ENCODE measurements around the gene MEG3.

GRCh38 chr14:100830681-100831080 is 4.8 kb downstream of the MEG3 start:
- TF ChIP-seq FOXK2 (IDR thresholded peaks at IDR 0.05) (no peak), FOXM1 (IDR thresholded peaks at IDR 0.05; ENCODE audit: borderline replicate concordance) (no peak), ELF4 (IDR thresholded peaks at IDR 0.05) (no peak), SUZ12 (IDR thresholded peaks at IDR 0.05) (no peak), NFRKB (IDR thresholded peaks at IDR 0.05) (no peak), FOXA1 (IDR thresholded peaks at IDR 0.05) (no peak), CTBP1 (IDR thresholded peaks at IDR 0.05; ENCODE audit: borderline replicate concordance) (no peak), L3MBTL2 (conservative IDR thresholded peaks at IDR 0.05) (no peak), BHLHE40 (IDR thresholded peaks at IDR 0.05; ENCODE audit: borderline replicate concordance) (no peak), SP1 (IDR thresholded peaks at IDR 0.05) (no peak), HDGF (IDR thresholded peaks at IDR 0.05; ENCODE audit: borderline replicate concordance) (no peak), ARNT (IDR thresholded peaks at IDR 0.05) (no peak), ZNF384 (IDR thresholded peaks at IDR 0.05) (no peak), PKNOX1 (IDR thresholded peaks at IDR 0.05) (no peak)

All from HEK293T (cell line).